Measurements from ENCODE around the gene RIN2. TPM values are rescaled to one million over a fixed set of nuclear protein-coding genes. Genes with fewer than 3 reads are reported as not detected.

RIN2 gene
- total RNA-seq, 1 donor from 2014 or later = 46.8 TPM

- peak overlapping the region; percentile 94 for H3K27ac Mint-ChIP-seq
- peaks cover 52% of the 10 kb centered on the region for H3K4me1 Mint-ChIP-seq (ENCODE audit: unreplicated experiment)
- peak; percentile 95 for DNase-seq (ENCODE audit: extremely low spot score, unreplicated experiment)
- H3K9me3 Mint-ChIP-seq = peaks cover 14% of the 10 kb centered on the region
- no peaks in the 10 kb centered on the region for H3K27me3 Mint-ChIP-seq
- TF ChIP-seq CTCF (conservative IDR thresholded peaks at IDR 0.05) = no peak
- H3K36me3 Mint-ChIP-seq = peaks cover 22% of the 10 kb centered on the region
- peak overlapping the region; percentile 96 for H3K4me3 Mint-ChIP-seq
Measured at GRCh38 chr20:19757487-19758132, 448 bp upstream of the RIN2 start.

GRCh38 chr20:19758501-19759331, 658 bp downstream of the RIN2 start:
- Mint-ChIP-seq H3K9me3 (peaks cover 8% of the 10 kb centered on the region), H3K4me3 (peak overlapping the region; percentile 96), H3K4me1 (ENCODE audit: unreplicated experiment) (peaks cover 42% of the 10 kb centered on the region), H3K27me3 (no peaks in the 10 kb centered on the region), H3K27ac (peak overlapping the region; percentile 94), H3K36me3 (peaks cover 17% of the 10 kb centered on the region)
- no peak for TF ChIP-seq CTCF (conservative IDR thresholded peaks at IDR 0.05)
- DNase-seq (ENCODE audit: extremely low spot score, unreplicated experiment) = peak; percentile 81

GRCh38 chr20:19760371-19760721, 2.3 kb downstream of the RIN2 start:
- Mint-ChIP-seq H3K36me3 (peaks cover 17% of the 10 kb centered on the region), H3K27me3 (no peaks in the 10 kb centered on the region), H3K4me1 (ENCODE audit: unreplicated experiment) (peaks cover 47% of the 10 kb centered on the region), H3K9me3 (peaks cover 7% of the 10 kb centered on the region), H3K27ac (peak overlapping the region; percentile 94), H3K4me3 (peak overlapping the region; percentile 96)
- no peak for TF ChIP-seq CTCF (conservative IDR thresholded peaks at IDR 0.05)
- no peak for DNase-seq (ENCODE audit: extremely low spot score, unreplicated experiment)

- peak overlapping the region; percentile 94 for H3K27ac Mint-ChIP-seq
- peaks cover 7% of the 10 kb centered on the region for H3K9me3 Mint-ChIP-seq
- H3K4me1 Mint-ChIP-seq (ENCODE audit: unreplicated experiment) = peaks cover 48% of the 10 kb centered on the region
- peak overlapping the region; percentile 96 for H3K4me3 Mint-ChIP-seq
- TF ChIP-seq CTCF (conservative IDR thresholded peaks at IDR 0.05) = no peak
- H3K36me3 Mint-ChIP-seq = peaks cover 20% of the 10 kb centered on the region
- no peaks in the 10 kb centered on the region for H3K27me3 Mint-ChIP-seq
- DNase-seq (ENCODE audit: extremely low spot score, unreplicated experiment) = no peak
Measured at GRCh38 chr20:19761326-19761725, 3.3 kb downstream of the RIN2 start.

- peak overlapping the region; percentile 31 for H3K4me3 Mint-ChIP-seq
- peaks cover 7% of the 10 kb centered on the region for H3K9me3 Mint-ChIP-seq
- peaks cover 21% of the 10 kb centered on the region for H3K36me3 Mint-ChIP-seq
- peaks cover 47% of the 10 kb centered on the region for H3K4me1 Mint-ChIP-seq (ENCODE audit: unreplicated experiment)
- DNase-seq (ENCODE audit: extremely low spot score, unreplicated experiment) = peak; percentile 20
- peak overlapping the region; percentile 44 for H3K27ac Mint-ChIP-seq
- H3K27me3 Mint-ChIP-seq = no peaks in the 10 kb centered on the region
- no peak for TF ChIP-seq CTCF (conservative IDR thresholded peaks at IDR 0.05)
Measured at GRCh38 chr20:19761841-19762240, 3.8 kb downstream of the RIN2 start.

Data from type B pancreatic cell (in vitro differentiated cells).